Measurements from ENCODE around the gene STYXL1.
"Not testable (repeated sequence)": the region's sequence is repeated elsewhere in the genome, so short reads cannot be mapped to it uniquely, and the experiment has no call there.

The STYXL1 gene

GRCh38 chr7:76057103-76057812 lies 9.5 kb upstream of the STYXL1 start:
- H3K4me3 ChIP-seq (replicated peaks; ENCODE audit: low read depth, low read length): no peak overlapping the region
- DNase-seq (ENCODE audit: extremely low read depth, low read depth): no peak
- TF ChIP-seq CTCF (IDR thresholded peaks at IDR 0.05; ENCODE audit: low read depth, low read length, missing control alignments): no peak

DNA sequence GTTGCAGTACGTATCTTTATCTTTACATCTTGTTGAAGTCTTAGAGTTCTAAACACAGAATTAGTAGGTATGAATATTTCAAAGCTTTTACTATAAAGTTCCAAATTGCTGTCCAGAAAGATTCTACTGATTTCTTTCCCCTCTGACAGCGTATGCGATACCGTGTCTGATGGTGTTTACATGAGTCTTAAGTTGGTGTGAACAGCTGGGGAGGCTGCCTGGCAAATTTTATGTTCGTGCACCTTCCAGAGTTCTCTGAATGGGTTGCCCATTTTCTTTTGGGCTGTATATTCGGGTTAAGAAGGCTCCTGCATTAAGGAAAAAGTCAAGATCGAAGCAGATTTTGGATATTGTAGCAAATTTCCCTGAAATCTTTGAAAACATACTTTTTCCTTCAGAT lies 8.4 kb upstream of the STYXL1 start:
- DNase-seq (ENCODE audit: extremely low read depth, low read depth): no peak
- no peak overlapping the region for H3K4me3 ChIP-seq (replicated peaks; ENCODE audit: low read depth, low read length)
- TF ChIP-seq CTCF (IDR thresholded peaks at IDR 0.05; ENCODE audit: low read depth, low read length, missing control alignments): no peak

- no peak for DNase-seq (ENCODE audit: extremely low read depth, low read depth)
- TF ChIP-seq CTCF (IDR thresholded peaks at IDR 0.05; ENCODE audit: low read depth, low read length, missing control alignments): no peak
- H3K4me3 ChIP-seq (replicated peaks; ENCODE audit: low read depth, low read length): no peak overlapping the region
These were observed 6.6 kb upstream of the STYXL1 start for GRCh38 chr7:76054123-76055120.

GRCh38 chr7:76053461-76053860 lies 5.7 kb upstream of the STYXL1 start:
- H3K4me3 ChIP-seq (replicated peaks; ENCODE audit: low read depth, low read length): no peak overlapping the region
- DNase-seq (ENCODE audit: extremely low read depth, low read depth): no peak
- TF ChIP-seq CTCF (IDR thresholded peaks at IDR 0.05; ENCODE audit: low read depth, low read length, missing control alignments): no peak

DNA sequence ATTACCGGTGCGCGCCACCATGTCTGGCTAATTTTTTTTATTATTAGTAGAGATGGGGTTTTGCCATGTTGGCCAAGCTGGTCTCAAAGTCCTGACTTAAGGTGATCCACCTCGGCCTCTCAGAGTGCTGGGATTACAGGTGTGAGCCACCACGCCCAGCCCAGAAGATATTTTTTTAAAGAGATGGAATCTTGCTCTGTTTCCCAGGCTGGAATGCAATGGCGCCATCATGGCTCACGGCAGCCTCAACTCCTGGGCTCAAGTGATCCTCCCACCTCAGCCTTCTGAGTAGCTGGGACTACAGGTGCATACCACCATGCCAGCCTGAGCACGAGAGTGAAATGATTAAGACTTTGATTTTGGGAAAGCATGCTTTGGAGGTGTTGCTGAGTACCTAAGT lies 4.9 kb upstream of the STYXL1 start:
- DNase-seq (ENCODE audit: extremely low read depth, low read depth); H3K4me3 ChIP-seq (replicated peaks; ENCODE audit: low read depth, low read length): not testable (repeated sequence)

- no peak overlapping the region for H3K4me3 ChIP-seq (replicated peaks; ENCODE audit: low read depth, low read length)
- no peak for DNase-seq (ENCODE audit: extremely low read depth, low read depth)
- TF ChIP-seq CTCF (IDR thresholded peaks at IDR 0.05; ENCODE audit: low read depth, low read length, missing control alignments): no peak
These were observed 4.0 kb upstream of the STYXL1 start for GRCh38 chr7:76051840-76052239.

- TF ChIP-seq CTCF (IDR thresholded peaks at IDR 0.05; ENCODE audit: low read depth, low read length, missing control alignments): no peak
- no peak overlapping the region for H3K4me3 ChIP-seq (replicated peaks; ENCODE audit: low read depth, low read length)
- DNase-seq (ENCODE audit: extremely low read depth, low read depth): no peak
These were observed 2.7 kb upstream of the STYXL1 start for GRCh38 chr7:76050545-76050944.
